Panc1 (cell line): ENCODE data around the gene UBE2V1. TPM values are rescaled to one million over a fixed set of nuclear protein-coding genes. Genes with fewer than 3 reads are reported as not detected.

Experiments used
- ATAC-seq: fragments of 200-7000 bp; cut with Tn5 transposase; 2 replicates; pipeline ENCODE4 v1.9.1; 2020; ENCODE audit warnings: mild to moderate bottlenecking, moderate library complexity
- BruUV-seq: library from RNA; stranded (reverse); fragments of 400-500 nt; replicated peaks from 2 replicates; lab custom pipeline; 2021; lab: Mats Ljungman, UMichigan
- CTCF ChIA-PET: fragments of 300-600 bp; sonication (Branson Sonifier 250); formaldehyde crosslinking; loops from one replicate; lab custom pipeline; 2022; ENCODE audit warnings: antibody characterized with exemption; lab: Charles Lee
- POLR2A ChIA-PET: fragments of 300-600 bp; sonication (Branson Sonifier 250); formaldehyde crosslinking; loops from one replicate; lab custom pipeline; 2022; ENCODE audit warnings: antibody characterized with exemption; lab: Charles Lee
- DNase-seq: peaks from one replicate; pipeline ENCODE4 v3.0.0-alpha.2; 2010; ENCODE audit warnings: low read depth, low spot score
- H3K27ac ChIP-seq: 2 replicates; pipeline ENCODE4 v1.5.1; 2011; ENCODE audit warnings: mild to moderate bottlenecking, low read length, inconsistent platforms
- H3K27me3 ChIP-seq: fragments of 200-500 bp; sonication (Bioruptor generic); 2 replicates; pipeline ENCODE4 v1.6.0; 2014; ENCODE audit warnings: low read length, inconsistent platforms; ENCODE audit not compliant: control insufficient read depth, insufficient read depth
- H3K36me3 ChIP-seq: fragments of 200-500 bp; sonication (Bioruptor generic); 2 replicates; pipeline ENCODE4 v1.5.1; 2014; ENCODE audit warnings: inconsistent platforms, mild to moderate bottlenecking, low read length, moderate library complexity; ENCODE audit not compliant: control insufficient read depth, insufficient read depth
- H3K4me1 ChIP-seq: 2 replicates; pipeline ENCODE4 v1.5.1; 2011; ENCODE audit warnings: inconsistent platforms, mild to moderate bottlenecking, low read length, moderate library complexity; ENCODE audit not compliant: control insufficient read depth, insufficient read depth
- H3K4me3 ChIP-seq, 2 experiments: 2 replicates each; pipeline ENCODE4 v1.5.1; 2011 to 2012; ENCODE audit warnings: low read depth in 2 of 2, low read length in 2 of 2, mild to moderate bottlenecking in 2 of 2, inconsistent platforms in 1 of 2, moderate library complexity in 1 of 2
- H3K9me3 ChIP-seq: fragments of 200-500 bp; sonication (Bioruptor generic); 2 replicates; pipeline ENCODE4 v1.5.1; 2014; ENCODE audit warnings: low read depth, mild to moderate bottlenecking, inconsistent platforms, low read length, moderate library complexity; ENCODE audit not compliant: control insufficient read depth, insufficient read depth
- POLR2AphosphoS5 ChIP-seq: IDR thresholded peaks from 2 replicates; pipeline ENCODE4 v1.6.1; 2012; ENCODE audit warnings: mild to moderate bottlenecking, low read depth, low read length, moderate library complexity
- SIN3A ChIP-seq: IDR thresholded peaks from 2 replicates; pipeline ENCODE4 v1.6.1; 2012; ENCODE audit warnings: low read depth, mild to moderate bottlenecking, low read length, moderate library complexity, borderline replicate concordance; ENCODE audit not compliant: insufficient read depth
- TCF7L2 ChIP-seq: IDR thresholded peaks from 2 replicates; pipeline ENCODE4 v1.6.1; 2011; ENCODE audit warnings: mild to moderate bottlenecking, low read depth, low read length, inconsistent platforms
- in situ Hi-C: cut with HindIII; loops from 2 replicates; pipeline ENCODE4 v1.10.0; 2016; ENCODE audit warnings: low sequenced_read_pairs, low pct_unique_long_range_greater_than_20kb
- intact Hi-C: fragments of 100-400 bp; cut with micrococcal nuclease; formaldehyde crosslinking; loops from one replicate; pipeline ENCODE4 v1.10.0; 2022; ENCODE audit not compliant: unreplicated experiment
- total RNA-seq: library from RNA; stranded (reverse); gene quantifications from one replicate; pipeline ENCODE4 v1.2.1, GENCODE V29; 2021; ENCODE audit not compliant: unreplicated experiment
- TF ChIP-seq, protein P1 (sequence below), 2 experiments: IDR thresholded peaks; 2 replicates each; pipeline ENCODE4 v1.6.1; 2011 to 2012; ENCODE audit warnings: low read depth in 2 of 2, control low read depth in 1 of 2, low read length in 1 of 2, mild to moderate bottlenecking in 1 of 2, moderate library complexity in 1 of 2; ENCODE audit not compliant: insufficient read depth in 1 of 2
- TF ChIP-seq, protein P2 (sequence below): fragments of 450-650 bp; IDR thresholded peaks from 2 replicates; pipeline ENCODE4 v1.5.1; 2017; ENCODE audit warnings: mild to moderate bottlenecking

Gene UBE2V1
- total RNA-seq, 1 experiment from 2014 or later: 115 TPM

DNA sequence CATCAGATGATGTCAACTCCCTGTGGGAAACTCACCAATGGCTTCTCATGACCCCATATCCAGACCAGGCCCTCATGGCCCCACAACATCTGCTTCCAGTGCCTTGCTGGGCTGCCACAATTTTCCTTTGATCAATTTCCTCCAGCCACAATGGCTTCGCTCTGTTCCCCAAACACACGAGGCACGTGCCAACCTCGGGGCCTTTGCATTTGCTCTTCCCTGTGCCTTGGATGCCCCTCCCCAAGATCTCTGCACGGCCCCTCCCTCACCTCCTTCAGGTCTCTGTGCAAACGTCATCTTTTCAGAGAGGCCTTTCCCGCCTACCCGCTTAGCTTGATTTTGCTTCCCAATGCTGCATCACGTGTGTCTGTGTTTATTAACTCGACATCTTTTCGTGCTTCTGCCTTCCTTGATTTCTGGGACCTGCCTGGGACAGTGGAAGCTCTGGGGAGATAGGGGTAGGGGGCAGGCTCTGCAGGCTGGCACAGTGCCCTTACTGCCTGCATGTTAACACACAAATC lies 27.4 kb upstream of the UBE2V1 start:
- no peak for DNase-seq
- ATAC-seq: no peak
- peaks cover 77% of the 10 kb centered on the region for H3K4me1 ChIP-seq
- no peaks in the 10 kb centered on the region for H3K27me3 ChIP-seq
- CTCF ChIA-PET: interaction anchor here (0.9 to 1.4 kb wide), 2 partner anchors 20 to 161 kb away, joined by 6 to 7 read pairs; no protein-coding TSS in a partner anchor
- TF ChIP-seq, protein P1, sequence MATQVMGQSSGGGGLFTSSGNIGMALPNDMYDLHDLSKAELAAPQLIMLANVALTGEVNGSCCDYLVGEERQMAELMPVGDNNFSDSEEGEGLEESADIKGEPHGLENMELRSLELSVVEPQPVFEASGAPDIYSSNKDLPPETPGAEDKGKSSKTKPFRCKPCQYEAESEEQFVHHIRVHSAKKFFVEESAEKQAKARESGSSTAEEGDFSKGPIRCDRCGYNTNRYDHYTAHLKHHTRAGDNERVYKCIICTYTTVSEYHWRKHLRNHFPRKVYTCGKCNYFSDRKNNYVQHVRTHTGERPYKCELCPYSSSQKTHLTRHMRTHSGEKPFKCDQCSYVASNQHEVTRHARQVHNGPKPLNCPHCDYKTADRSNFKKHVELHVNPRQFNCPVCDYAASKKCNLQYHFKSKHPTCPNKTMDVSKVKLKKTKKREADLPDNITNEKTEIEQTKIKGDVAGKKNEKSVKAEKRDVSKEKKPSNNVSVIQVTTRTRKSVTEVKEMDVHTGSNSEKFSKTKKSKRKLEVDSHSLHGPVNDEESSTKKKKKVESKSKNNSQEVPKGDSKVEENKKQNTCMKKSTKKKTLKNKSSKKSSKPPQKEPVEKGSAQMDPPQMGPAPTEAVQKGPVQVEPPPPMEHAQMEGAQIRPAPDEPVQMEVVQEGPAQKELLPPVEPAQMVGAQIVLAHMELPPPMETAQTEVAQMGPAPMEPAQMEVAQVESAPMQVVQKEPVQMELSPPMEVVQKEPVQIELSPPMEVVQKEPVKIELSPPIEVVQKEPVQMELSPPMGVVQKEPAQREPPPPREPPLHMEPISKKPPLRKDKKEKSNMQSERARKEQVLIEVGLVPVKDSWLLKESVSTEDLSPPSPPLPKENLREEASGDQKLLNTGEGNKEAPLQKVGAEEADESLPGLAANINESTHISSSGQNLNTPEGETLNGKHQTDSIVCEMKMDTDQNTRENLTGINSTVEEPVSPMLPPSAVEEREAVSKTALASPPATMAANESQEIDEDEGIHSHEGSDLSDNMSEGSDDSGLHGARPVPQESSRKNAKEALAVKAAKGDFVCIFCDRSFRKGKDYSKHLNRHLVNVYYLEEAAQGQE (IDR thresholded peaks at IDR 0.05; ENCODE audit: insufficient read depth in 1 of 2, low read depth in 2 of 2, low read length in 1 of 2): no peak
- no peak for TF ChIP-seq POLR2AphosphoS5
- no peak for TF ChIP-seq TCF7L2
- no peak for TF ChIP-seq SIN3A
- TF ChIP-seq, protein P2, sequence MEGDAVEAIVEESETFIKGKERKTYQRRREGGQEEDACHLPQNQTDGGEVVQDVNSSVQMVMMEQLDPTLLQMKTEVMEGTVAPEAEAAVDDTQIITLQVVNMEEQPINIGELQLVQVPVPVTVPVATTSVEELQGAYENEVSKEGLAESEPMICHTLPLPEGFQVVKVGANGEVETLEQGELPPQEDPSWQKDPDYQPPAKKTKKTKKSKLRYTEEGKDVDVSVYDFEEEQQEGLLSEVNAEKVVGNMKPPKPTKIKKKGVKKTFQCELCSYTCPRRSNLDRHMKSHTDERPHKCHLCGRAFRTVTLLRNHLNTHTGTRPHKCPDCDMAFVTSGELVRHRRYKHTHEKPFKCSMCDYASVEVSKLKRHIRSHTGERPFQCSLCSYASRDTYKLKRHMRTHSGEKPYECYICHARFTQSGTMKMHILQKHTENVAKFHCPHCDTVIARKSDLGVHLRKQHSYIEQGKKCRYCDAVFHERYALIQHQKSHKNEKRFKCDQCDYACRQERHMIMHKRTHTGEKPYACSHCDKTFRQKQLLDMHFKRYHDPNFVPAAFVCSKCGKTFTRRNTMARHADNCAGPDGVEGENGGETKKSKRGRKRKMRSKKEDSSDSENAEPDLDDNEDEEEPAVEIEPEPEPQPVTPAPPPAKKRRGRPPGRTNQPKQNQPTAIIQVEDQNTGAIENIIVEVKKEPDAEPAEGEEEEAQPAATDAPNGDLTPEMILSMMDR: no peak
- H3K4me3 ChIP-seq: no peak overlapping the region
- POLR2A ChIA-PET: no interaction called here
- intact Hi-C loops (no loop called here), in situ Hi-C loops (no loop called here)
- no peaks in the 10 kb centered on the region for H3K9me3 ChIP-seq
- H3K27ac ChIP-seq: peak overlapping the region; percentile 95
- peaks cover 15% of the 10 kb centered on the region for H3K36me3 ChIP-seq
- TSS peak; percentile 24 for BruUV-seq

DNA sequence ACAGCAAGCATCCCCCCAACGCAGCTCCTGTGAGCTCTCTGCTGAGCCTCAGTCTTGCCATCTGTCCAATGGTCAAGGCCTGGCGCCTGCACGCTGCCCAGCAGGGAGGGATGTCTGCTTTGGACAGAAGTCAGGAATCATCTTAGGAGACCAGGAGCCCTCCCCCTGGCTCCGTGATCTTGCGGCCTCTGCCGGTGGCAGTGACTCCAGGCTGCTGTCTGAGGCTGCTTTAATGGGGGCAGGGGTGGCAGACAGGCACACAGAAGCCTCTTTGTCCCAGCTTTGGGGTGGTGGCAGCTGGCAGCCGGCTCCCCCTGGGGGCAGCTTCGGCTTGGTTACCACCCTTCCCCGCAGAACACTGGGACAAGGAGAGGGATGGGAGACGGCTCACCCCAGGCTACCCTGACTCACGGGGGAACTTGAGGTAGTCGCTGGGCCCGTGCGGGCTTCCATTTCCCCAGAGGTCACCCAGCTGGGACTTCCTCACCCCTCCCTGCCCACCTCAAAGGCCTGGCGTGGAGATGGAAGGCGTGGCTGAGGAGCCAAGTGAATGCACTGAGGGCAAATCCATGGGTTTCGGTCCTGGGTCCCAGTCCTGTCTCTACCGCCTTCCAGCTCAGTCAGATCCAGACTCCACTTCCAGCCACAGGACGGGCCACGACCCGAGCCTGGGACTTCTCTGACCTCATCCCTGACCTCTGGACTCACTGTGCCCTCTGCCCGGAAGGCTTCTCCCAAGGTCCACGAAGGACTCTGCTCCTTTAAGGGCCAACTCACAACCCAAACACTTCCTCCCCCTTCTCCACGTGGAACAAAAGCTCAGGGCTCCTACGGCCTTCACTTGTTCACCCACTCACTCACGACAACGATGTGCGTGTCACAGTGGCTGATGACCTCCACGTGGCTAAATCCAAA lies 25.8 kb upstream of the UBE2V1 start:
- POLR2A ChIA-PET: interaction anchor here (0.7 to 1.1 kb wide), 3 partner anchors 15 to 27 kb away, joined by 3 to 4 read pairs (median 4); partner anchors contain the start of gene PEDS1
- intact Hi-C loops (no loop called here), in situ Hi-C loops (no loop called here)
- Histone ChIP-seq H3K36me3 (peaks cover 18% of the 10 kb centered on the region), H3K9me3 (no peaks in the 10 kb centered on the region), H3K4me1 (peaks cover 77% of the 10 kb centered on the region), H3K27me3 (no peaks in the 10 kb centered on the region), H3K27ac (peak overlapping the region; percentile 95), H3K4me3 (peak overlapping the region in 1 of 2 experiments; percentile 27; a peak in 2 of 4 replicates)
- DNase-seq: no peak
- ATAC-seq: peak; percentile 81
- BruUV-seq: no TSS peak
- TF ChIP-seq, protein P2: no peak
- TF ChIP-seq TCF7L2 (peak; percentile 79), POLR2AphosphoS5 (peak; percentile 63), SIN3A (no peak)
- TF ChIP-seq, protein P1 (IDR thresholded peaks at IDR 0.05; ENCODE audit: insufficient read depth in 1 of 2, low read depth in 2 of 2, low read length in 1 of 2): no peak
- CTCF ChIA-PET: interaction anchor here (0.6 to 1.6 kb wide), 4 partner anchors 18 to 30 kb away, joined by 3 to 7 read pairs (median 5); no protein-coding TSS in a partner anchor
